SK-N-SH treated with all-trans-retinoic acid at 6 μM for 48 hours (cell line): ENCODE data around the gene MYT1.

Experiments used
- ATAC-seq: fragments of 200-7000 bp; cut with Tn5 transposase; 3 replicates; pipeline ENCODE4 v1.9.1; 2020; ENCODE audit warnings: mild to moderate bottlenecking, moderate library complexity
- ARNTL ChIP-seq: fragments of 450-650 bp; formaldehyde crosslinking; IDR thresholded peaks from 2 replicates; pipeline ENCODE4 v1.5.0; 2020; ENCODE audit warnings: low read depth, mild to moderate bottlenecking, moderate library complexity, borderline replicate concordance
- CREB5 ChIP-seq: fragments of 250-450 bp; sonication (Bioruptor Pico); IDR thresholded peaks from 2 replicates; pipeline ENCODE4 v1.5.1; 2020; ENCODE audit warnings: low read depth, mild to moderate bottlenecking, moderate library complexity
- CSDC2 ChIP-seq: fragments of 250-450 bp; sonication (Bioruptor Pico); IDR thresholded peaks from 2 replicates; pipeline ENCODE4 v1.5.0; 2020; ENCODE audit warnings: mild to moderate bottlenecking, moderate library complexity
- ESRRG ChIP-seq: fragments of 250-450 bp; sonication (Bioruptor Pico); IDR thresholded peaks from 2 replicates; pipeline ENCODE4 v1.6.1; 2021; ENCODE audit warnings: mild to moderate bottlenecking
- OSR1 ChIP-seq: fragments of 250-450 bp; sonication (Bioruptor Pico); IDR thresholded peaks from 2 replicates; pipeline ENCODE4 v1.8.0; 2022; ENCODE audit warnings: moderate library complexity, mild to moderate bottlenecking, inconsistent platforms
- PATZ1 ChIP-seq: fragments of 250-450 bp; sonication (Bioruptor Pico); IDR thresholded peaks from 2 replicates; pipeline ENCODE4 v1.8.0; 2020; ENCODE audit warnings: mild to moderate bottlenecking, moderate library complexity, borderline replicate concordance
- POU6F1 ChIP-seq: fragments of 250-450 bp; sonication (Bioruptor Pico); IDR thresholded peaks from 2 replicates; pipeline ENCODE4 v1.8.0; 2021; ENCODE audit warnings: low read depth, mild to moderate bottlenecking, moderate library complexity, borderline replicate concordance
- PPARA ChIP-seq: fragments of 250-450 bp; sonication (Bioruptor Pico); IDR thresholded peaks from 2 replicates; pipeline ENCODE4 v1.5.0; 2020; ENCODE audit warnings: mild to moderate bottlenecking, borderline replicate concordance
- RARB ChIP-seq: fragments of 250-450 bp; sonication (Bioruptor Pico); IDR thresholded peaks from 2 replicates; pipeline ENCODE4 v1.8.0; 2021; ENCODE audit warnings: mild to moderate bottlenecking, moderate library complexity
- SNAI2 ChIP-seq: fragments of 250-450 bp; sonication (Bioruptor Pico); IDR thresholded peaks from 2 replicates; pipeline ENCODE4 v1.5.0; 2020; ENCODE audit warnings: mild to moderate bottlenecking, moderate library complexity
- TCF4 ChIP-seq: fragments of 250-450 bp; sonication (Bioruptor Pico); IDR thresholded peaks from 2 replicates; pipeline ENCODE4 v1.8.0; 2021; ENCODE audit warnings: mild to moderate bottlenecking, moderate library complexity, borderline replicate concordance
- TOX ChIP-seq: fragments of 250-450 bp; sonication (Bioruptor Pico); IDR thresholded peaks from 2 replicates; pipeline ENCODE4 v1.8.0; 2021; ENCODE audit warnings: mild to moderate bottlenecking, moderate library complexity, borderline replicate concordance
- TSHZ2 ChIP-seq: fragments of 250-450 bp; sonication (Bioruptor Pico); IDR thresholded peaks from 2 replicates; pipeline ENCODE4 v1.5.0; 2020; ENCODE audit warnings: mild to moderate bottlenecking, moderate library complexity
- ZC3H10 ChIP-seq: fragments of 250-450 bp; sonication (Bioruptor Pico); IDR thresholded peaks from 2 replicates; pipeline ENCODE4 v1.5.1; 2021; ENCODE audit warnings: mild to moderate bottlenecking, moderate library complexity
- ZFP3 ChIP-seq: fragments of 250-450 bp; sonication (Bioruptor Pico); IDR thresholded peaks from 2 replicates; pipeline ENCODE4 v1.5.0; 2020; ENCODE audit warnings: mild to moderate bottlenecking, moderate library complexity
- ZFP30 ChIP-seq: fragments of 450-650 bp; formaldehyde crosslinking; IDR thresholded peaks from 2 replicates; pipeline ENCODE4 v1.5.0; 2022; ENCODE audit warnings: mild to moderate bottlenecking, moderate library complexity
- ZNF565 ChIP-seq: fragments of 450-650 bp; formaldehyde crosslinking; conservative IDR thresholded peaks from 2 replicates; pipeline ENCODE4 v1.5.0; 2020; ENCODE audit warnings: low read depth, mild to moderate bottlenecking, moderate library complexity
- ZNF70 ChIP-seq: fragments of 450-650 bp; formaldehyde crosslinking; IDR thresholded peaks from 2 replicates; pipeline ENCODE4 v1.5.0; 2020; ENCODE audit warnings: mild to moderate bottlenecking, moderate library complexity
- ZNF8 ChIP-seq: fragments of 450-650 bp; formaldehyde crosslinking; IDR thresholded peaks from 2 replicates; pipeline ENCODE4 v1.5.0; 2020; ENCODE audit warnings: mild to moderate bottlenecking, moderate library complexity
- TF ChIP-seq, protein P1 (sequence below): fragments of 250-450 bp; sonication (Bioruptor Pico); IDR thresholded peaks from 2 replicates; pipeline ENCODE4 v1.5.1; 2021; ENCODE audit warnings: mild to moderate bottlenecking, moderate library complexity

MYT1 gene

GRCh38 chr20:64163776-64164122 lies 503 bp upstream of the MYT1 start (continued):
- TF ChIP-seq ZFP30, result no peak

- TF ChIP-seq ZNF70 (CRISPR knock-in tag) (no peak), RARB (CRISPR knock-in tag) (no peak), ESRRG (no peak), ZNF565 (CRISPR knock-in tag) (no peak), TSHZ2 (no peak), CSDC2 (CRISPR knock-in tag) (no peak), ZFP3 (no peak), ZFP30 (no peak), OSR1 (no peak)
- TF ChIP-seq, all 23 proteins: peak for 0
- ATAC-seq, result no peak
Observed at GRCh38 chr20:64165866-64166600, 1.8 kb downstream of the MYT1 start.

- TF ChIP-seq ZNF565 (CRISPR knock-in tag) (no peak), PATZ1 (CRISPR knock-in tag) (no peak), PPARA (CRISPR knock-in tag) (no peak), POU6F1 (CRISPR knock-in tag) (no peak), SNAI2 (no peak), ARNTL (no peak), ZFP3 (no peak), ZNF8 (CRISPR knock-in tag) (no peak), CREB5 (CRISPR knock-in tag) (no peak), ZNF70 (CRISPR knock-in tag) (no peak), RARB (CRISPR knock-in tag) (no peak), TCF4 (CRISPR knock-in tag) (no peak), OSR1 (no peak), ZC3H10 (no peak), CSDC2 (CRISPR knock-in tag) (no peak), TOX (no peak)
- TF ChIP-seq, protein P1, sequence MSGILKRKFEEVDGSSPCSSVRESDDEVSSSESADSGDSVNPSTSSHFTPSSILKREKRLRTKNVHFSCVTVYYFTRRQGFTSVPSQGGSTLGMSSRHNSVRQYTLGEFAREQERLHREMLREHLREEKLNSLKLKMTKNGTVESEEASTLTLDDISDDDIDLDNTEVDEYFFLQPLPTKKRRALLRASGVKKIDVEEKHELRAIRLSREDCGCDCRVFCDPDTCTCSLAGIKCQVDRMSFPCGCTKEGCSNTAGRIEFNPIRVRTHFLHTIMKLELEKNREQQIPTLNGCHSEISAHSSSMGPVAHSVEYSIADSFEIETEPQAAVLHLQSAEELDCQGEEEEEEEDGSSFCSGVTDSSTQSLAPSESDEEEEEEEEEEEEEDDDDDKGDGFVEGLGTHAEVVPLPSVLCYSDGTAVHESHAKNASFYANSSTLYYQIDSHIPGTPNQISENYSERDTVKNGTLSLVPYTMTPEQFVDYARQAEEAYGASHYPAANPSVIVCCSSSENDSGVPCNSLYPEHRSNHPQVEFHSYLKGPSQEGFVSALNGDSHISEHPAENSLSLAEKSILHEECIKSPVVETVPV (CRISPR knock-in tag), result no peak
- TF ChIP-seq, all 23 proteins: peak for 0
- ATAC-seq, result no peak; the same call in 2 of the 3 replicates
Observed at GRCh38 chr20:64166721-64167615, 2.7 kb downstream of the MYT1 start.
